ENCODE data around the gene DTNBP1.

Gene DTNBP1

DNA sequence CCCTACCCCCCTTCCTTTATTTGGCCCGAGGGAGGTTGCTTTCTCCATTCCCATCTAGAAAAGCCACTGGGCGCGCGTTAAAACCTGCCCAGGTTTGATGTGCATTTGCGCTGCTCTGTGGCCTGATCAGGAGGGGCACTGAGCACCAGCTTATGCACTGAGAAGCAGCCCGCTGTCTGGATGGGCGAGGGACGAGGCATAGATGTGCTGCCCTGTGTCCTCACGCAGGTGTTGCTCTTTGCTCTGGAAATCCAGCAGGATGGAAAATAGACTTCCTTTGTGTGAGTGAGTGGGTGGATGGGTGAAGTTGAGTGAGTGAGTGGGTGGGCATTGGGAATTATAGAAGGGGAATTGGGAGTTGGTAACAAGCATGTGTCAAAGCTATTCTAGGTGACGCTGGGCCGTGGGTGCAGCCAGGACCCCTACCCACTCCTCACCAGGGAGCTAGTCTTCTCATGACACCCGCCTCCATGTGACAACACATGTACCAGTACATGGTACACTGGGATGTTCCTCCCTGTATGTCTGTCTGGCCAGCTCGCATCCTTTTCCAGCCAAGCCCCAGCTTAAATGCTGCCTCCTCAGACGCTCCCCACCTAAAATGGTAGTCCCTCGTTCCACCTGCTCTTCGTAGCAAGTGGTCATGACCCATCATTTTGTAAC lies 162.6 kb downstream of the DTNBP1 start:
- TF ChIP-seq, protein P1, sequence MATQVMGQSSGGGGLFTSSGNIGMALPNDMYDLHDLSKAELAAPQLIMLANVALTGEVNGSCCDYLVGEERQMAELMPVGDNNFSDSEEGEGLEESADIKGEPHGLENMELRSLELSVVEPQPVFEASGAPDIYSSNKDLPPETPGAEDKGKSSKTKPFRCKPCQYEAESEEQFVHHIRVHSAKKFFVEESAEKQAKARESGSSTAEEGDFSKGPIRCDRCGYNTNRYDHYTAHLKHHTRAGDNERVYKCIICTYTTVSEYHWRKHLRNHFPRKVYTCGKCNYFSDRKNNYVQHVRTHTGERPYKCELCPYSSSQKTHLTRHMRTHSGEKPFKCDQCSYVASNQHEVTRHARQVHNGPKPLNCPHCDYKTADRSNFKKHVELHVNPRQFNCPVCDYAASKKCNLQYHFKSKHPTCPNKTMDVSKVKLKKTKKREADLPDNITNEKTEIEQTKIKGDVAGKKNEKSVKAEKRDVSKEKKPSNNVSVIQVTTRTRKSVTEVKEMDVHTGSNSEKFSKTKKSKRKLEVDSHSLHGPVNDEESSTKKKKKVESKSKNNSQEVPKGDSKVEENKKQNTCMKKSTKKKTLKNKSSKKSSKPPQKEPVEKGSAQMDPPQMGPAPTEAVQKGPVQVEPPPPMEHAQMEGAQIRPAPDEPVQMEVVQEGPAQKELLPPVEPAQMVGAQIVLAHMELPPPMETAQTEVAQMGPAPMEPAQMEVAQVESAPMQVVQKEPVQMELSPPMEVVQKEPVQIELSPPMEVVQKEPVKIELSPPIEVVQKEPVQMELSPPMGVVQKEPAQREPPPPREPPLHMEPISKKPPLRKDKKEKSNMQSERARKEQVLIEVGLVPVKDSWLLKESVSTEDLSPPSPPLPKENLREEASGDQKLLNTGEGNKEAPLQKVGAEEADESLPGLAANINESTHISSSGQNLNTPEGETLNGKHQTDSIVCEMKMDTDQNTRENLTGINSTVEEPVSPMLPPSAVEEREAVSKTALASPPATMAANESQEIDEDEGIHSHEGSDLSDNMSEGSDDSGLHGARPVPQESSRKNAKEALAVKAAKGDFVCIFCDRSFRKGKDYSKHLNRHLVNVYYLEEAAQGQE (IDR thresholded peaks at IDR 0.05; ENCODE audit: insufficient read depth in 1 of 2, low read depth in 2 of 2, low read length in 2 of 2) = no peak
- TF ChIP-seq TAF1 (IDR thresholded peaks at IDR 0.05; ENCODE audit: borderline replicate concordance, insufficient read depth, low read length) (no peak), POLR2AphosphoS5 (IDR thresholded peaks at IDR 0.05; ENCODE audit: low read depth, low read length) (no peak), SIN3A (IDR thresholded peaks at IDR 0.05; ENCODE audit: borderline replicate concordance, insufficient read depth, low read length) (no peak), FOXP2 (optimal IDR thresholded peaks at IDR 0.05; ENCODE audit: borderline replicate concordance, extremely low read depth, extremely low read length, insufficient read depth) (no peak)

DNA sequence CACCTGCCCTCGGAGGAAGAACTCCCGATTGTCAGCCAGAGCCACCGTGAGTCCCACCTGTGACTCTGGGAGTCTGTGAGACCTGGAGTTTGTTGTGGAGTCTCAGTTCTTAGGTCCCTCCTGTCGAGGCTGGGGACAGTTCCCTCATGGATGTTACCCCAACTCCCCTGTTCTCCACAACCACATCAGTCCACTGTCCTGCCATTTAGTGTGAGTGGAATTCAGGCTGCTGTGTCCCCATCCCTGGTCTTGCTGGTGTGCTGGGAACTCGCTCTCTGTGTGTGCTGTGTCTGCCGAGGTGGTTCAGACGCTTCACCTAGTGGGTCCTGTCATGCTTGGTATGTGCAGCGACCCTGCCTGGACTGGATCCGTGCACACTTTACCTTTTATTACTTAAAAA lies 163.2 kb downstream of the DTNBP1 start:
- TF ChIP-seq, protein P1 (IDR thresholded peaks at IDR 0.05; ENCODE audit: insufficient read depth in 1 of 2, low read depth in 2 of 2, low read length in 2 of 2) = no peak
- TF ChIP-seq TAF1 (IDR thresholded peaks at IDR 0.05; ENCODE audit: borderline replicate concordance, insufficient read depth, low read length) = no peak
- no peak for TF ChIP-seq FOXP2 (optimal IDR thresholded peaks at IDR 0.05; ENCODE audit: borderline replicate concordance, extremely low read depth, extremely low read length, insufficient read depth)

GRCh38 chr6:15499125-15499524 lies 163.7 kb downstream of the DTNBP1 start:
- TF ChIP-seq SIN3A (IDR thresholded peaks at IDR 0.05; ENCODE audit: borderline replicate concordance, insufficient read depth, low read length) (no peak), FOXP2 (optimal IDR thresholded peaks at IDR 0.05; ENCODE audit: borderline replicate concordance, extremely low read depth, extremely low read length, insufficient read depth) (no peak), POLR2AphosphoS5 (IDR thresholded peaks at IDR 0.05; ENCODE audit: low read depth, low read length) (no peak), TAF1 (IDR thresholded peaks at IDR 0.05; ENCODE audit: borderline replicate concordance, insufficient read depth, low read length) (no peak)
- TF ChIP-seq, protein P1 (IDR thresholded peaks at IDR 0.05; ENCODE audit: insufficient read depth in 1 of 2, low read depth in 2 of 2, low read length in 2 of 2) = no peak

GRCh38 chr6:15498640-15499039 lies 164.2 kb downstream of the DTNBP1 start:
- TF ChIP-seq POLR2AphosphoS5 (IDR thresholded peaks at IDR 0.05; ENCODE audit: low read depth, low read length) (no peak), SIN3A (IDR thresholded peaks at IDR 0.05; ENCODE audit: borderline replicate concordance, insufficient read depth, low read length) (no peak), TAF1 (IDR thresholded peaks at IDR 0.05; ENCODE audit: borderline replicate concordance, insufficient read depth, low read length) (no peak), FOXP2 (optimal IDR thresholded peaks at IDR 0.05; ENCODE audit: borderline replicate concordance, extremely low read depth, extremely low read length, insufficient read depth) (no peak)
- TF ChIP-seq, protein P1 (IDR thresholded peaks at IDR 0.05; ENCODE audit: insufficient read depth in 1 of 2, low read depth in 2 of 2, low read length in 2 of 2) = no peak

Measured in PFSK-1 (cell line).